HG03469 (cell line): ENCODE results near the gene RECK.
"Not testable (repeated sequence)": the region's sequence is repeated elsewhere in the genome, so short reads cannot be mapped to it uniquely, and the experiment has no call there.

ENCODE experiments used
- ATAC-seq: cut with Tn5 transposase; IDR thresholded peaks from one replicate; pipeline ENCODE4 v1.9.1; 2021; ENCODE audit warnings: mild to moderate bottlenecking, moderate library complexity, moderate number of reproducible peaks; ENCODE audit not compliant: unreplicated experiment

The RECK gene

GRCh38 chr9:36063804-36064447 is 27.2 kb downstream of the RECK start:
- ATAC-seq, result no peak

- no peak for ATAC-seq
These were observed 27.8 kb downstream of the RECK start for GRCh38 chr9:36064448-36065037.

GRCh38 chr9:36074055-36074454 is 37.3 kb downstream of the RECK start:
- no peak for ATAC-seq

- no peak for ATAC-seq
These were observed 38.3 kb downstream of the RECK start for GRCh38 chr9:36074870-36075532.

- no peak for ATAC-seq
These were observed 41.3 kb downstream of the RECK start for GRCh38 chr9:36078051-36078450.

DNA sequence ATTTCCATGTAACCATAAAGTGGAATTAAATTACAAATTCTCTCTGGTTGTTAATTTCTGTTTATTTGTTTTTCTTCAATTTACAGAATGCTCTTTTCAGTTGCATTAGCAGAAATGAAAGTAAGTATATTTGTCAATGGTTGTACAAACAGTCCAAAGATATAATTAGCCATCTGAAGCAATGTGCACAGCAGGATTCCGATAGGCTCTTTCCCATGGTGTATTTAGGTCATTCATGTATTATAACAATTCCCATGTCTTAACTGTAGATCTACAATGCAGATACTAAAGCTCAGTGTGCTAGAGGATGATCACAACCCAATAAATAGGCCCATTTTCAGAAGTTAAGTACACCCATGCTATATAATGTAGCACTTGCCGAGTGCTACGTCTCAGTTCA is 43.8 kb downstream of the RECK start:
- no peak for ATAC-seq

DNA sequence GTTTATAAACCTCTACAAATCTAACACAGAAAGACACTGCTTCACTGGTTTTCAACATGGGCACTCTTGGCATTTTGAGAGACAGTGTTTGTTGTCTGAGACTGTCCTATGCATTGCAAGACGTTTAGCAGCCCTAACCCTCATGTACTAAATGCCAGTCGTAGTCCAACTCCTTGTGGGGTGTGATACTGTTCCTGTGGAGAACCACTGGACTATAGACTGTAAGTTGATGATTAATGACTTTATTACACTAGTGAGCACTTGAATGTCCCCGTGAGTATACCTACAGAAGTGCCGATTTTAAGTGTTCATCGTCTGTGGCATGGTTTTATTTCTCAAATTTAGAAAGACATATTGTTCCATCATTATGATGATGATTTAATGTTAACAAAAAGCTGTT is 46.2 kb downstream of the RECK start:
- ATAC-seq, result no peak

DNA sequence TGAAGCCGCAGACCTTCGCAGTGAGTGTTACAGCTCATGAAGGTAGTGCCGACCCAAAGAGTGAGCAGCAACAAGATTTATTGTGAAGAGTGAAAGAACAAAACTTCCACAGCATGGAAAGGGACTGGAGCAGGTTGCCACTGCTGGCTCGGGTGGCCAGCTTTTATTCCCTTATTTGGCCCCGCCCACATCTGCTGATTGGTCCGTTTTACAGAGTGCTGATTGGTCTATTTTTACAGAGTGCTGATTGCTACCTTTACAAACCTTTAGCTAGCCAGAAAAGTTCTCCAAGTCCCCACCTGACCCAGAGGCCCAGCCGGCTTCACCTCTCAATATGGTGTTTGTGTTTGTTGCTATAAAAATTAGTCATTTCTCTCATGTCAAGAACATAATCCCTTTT is 49.7 kb downstream of the RECK start:
- ATAC-seq, result no peak

- not testable (repeated sequence) for ATAC-seq
These were observed 50.3 kb downstream of the RECK start for GRCh38 chr9:36087054-36087453.

DNA sequence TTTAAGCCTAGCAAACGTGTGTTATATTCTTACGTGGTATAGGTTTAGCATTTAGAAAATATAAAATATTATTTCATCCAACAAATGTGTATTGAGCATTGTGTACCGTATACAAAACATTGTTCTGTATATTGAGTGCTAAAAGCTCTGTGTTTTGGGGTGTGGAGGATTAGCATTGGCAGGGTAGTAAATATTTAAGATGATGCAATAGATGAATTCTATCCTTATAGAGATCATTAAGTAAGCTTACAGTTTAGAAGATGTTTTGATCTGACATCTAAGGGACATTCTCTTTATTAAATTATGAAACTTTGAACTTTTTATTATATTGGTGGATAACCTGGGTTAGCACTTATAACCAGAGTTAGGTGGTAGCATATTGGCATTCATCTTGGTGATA is 51.3 kb downstream of the RECK start:
- ATAC-seq, result no peak

DNA sequence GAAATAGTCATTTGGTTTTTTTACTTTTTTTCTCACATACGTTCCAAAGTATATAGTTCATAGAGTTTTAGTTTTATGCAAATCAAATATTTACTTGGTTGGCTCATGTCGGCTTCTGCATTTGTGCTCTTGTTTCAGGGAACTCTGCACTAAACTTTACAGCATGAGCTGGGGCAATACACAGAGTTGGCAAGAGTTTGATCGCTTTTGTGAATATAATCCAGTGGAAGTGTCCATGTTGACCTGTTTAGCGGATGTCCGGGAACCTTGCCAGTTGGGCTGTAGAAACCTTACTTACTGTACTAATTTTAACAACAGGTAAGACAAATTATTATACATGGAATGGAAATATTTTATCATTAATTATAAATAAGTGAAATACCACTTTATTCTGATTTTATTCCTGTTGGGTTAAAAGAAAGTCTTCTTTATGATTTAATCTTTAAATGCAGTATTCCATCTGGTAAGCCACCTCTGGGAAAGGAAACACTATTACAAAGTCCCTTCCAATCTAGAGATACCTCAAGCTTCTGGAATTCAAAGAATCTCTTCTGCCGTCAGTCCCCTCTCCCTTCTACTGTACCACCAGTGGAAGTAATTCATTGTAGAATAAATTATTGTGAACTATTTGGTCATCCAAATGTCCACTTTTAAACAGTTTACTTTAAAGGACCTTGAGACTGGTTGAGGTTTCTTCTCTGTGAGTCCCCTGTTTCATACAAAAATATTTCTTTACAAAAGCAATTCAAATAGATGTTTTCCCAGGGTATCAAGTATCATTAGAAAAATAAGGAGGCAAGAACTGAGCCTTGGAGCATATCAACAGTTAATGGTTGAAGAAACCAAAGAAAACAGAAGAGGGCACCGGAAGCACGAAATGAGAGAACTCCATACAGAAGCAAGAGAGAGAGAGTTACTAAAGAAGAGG is 54.6 kb downstream of the RECK start:
- no peak for ATAC-seq

- ATAC-seq, result no peak
These were observed 55.3 kb downstream of the RECK start for GRCh38 chr9:36092014-36092413.

GRCh38 chr9:36092509-36093215 is 55.9 kb downstream of the RECK start:
- no peak for ATAC-seq

DNA sequence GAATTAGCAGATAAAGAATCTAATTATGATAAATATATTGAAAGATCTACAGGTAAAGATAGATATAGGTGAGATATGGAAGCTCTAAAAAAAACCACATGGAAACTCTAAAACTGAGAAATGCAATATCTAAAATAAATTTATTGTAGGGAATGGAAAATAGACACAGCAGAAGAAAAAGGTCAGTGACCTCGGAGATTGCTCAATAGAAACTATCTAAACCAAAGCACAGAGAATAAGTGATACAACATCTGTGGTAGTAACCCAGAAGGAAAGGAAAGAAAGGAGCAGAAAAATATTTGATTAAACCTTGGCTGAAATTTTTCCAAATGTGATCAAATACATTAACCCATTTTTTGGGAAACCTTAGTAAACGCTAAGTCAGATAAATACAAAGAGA is 56.7 kb downstream of the RECK start:
- no peak for ATAC-seq

DNA sequence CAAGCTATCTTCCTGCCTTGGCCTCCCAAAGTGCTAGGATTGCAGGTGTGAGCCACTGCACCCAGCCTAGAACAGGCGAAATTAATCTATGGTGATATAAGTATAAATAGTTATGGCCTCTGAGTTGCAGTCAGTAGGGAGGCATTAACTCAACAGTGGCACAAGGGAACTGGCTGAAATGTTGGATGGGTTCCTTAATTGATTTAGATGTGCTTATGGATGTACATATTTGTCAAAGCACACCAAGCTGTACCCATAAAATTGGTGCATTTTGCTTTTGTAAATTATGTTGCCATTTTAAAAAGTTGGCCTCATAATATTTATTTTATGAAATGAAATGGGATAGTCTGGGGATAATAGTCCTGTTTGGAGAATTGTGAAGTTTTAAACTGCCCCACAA is 63.0 kb downstream of the RECK start:
- no peak for ATAC-seq

DNA sequence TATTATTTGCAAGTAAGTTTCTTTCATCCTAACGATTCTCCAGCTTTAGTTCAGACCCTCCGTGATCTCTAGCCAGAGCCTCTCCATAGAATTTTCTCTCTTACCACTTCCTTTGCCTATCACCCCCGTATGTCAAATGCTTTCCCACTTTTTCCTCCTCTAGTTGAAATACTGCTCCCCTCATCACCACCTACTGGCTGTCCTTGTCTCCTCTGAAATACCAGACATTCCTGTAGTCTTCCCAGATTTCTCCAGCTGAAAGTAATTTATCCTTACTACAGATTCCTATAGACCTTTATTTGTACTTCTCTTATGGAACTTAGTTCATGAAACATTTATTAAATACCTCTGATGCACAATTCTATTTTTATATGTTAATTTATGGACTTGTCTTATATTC is 63.8 kb downstream of the RECK start:
- no peak for ATAC-seq

DNA sequence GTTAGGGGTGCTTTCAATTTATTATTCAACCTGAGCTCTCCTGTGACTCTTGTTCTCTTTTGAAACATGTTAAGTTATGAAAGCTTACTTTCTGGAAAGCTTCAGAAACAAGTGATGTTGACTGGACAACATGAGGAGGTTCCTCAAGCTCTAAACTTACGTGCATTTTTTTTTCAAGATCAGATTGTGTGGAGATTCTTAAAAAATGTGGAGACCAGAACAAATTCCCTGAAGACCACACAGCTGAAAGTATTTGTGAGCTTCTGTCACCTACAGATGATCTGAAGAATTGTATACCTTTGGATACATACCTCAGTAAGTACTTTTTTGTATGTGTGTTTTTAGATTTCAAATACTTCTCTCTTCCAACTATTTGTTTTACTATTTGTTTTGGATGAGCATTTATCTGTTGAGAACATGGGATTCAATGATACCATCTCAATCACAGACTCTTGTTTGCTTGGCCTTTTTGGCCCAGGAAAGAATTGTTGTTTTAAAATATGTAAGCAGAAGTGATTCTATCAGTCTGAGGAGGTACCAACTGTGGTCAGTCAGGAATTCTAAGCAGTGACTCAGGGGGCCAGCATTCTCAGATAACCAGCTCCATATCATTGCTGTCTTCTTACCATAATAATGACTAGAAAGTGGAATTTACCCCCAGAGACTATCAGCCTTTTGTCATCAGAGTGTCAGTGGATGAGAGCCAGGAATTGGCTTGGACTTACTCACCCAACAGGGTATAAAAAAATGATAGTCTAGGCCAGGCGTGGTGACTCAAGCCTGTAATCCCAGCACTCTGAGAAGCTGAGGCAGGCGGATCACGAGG is 65.4 kb downstream of the RECK start:
- no peak for ATAC-seq

DNA sequence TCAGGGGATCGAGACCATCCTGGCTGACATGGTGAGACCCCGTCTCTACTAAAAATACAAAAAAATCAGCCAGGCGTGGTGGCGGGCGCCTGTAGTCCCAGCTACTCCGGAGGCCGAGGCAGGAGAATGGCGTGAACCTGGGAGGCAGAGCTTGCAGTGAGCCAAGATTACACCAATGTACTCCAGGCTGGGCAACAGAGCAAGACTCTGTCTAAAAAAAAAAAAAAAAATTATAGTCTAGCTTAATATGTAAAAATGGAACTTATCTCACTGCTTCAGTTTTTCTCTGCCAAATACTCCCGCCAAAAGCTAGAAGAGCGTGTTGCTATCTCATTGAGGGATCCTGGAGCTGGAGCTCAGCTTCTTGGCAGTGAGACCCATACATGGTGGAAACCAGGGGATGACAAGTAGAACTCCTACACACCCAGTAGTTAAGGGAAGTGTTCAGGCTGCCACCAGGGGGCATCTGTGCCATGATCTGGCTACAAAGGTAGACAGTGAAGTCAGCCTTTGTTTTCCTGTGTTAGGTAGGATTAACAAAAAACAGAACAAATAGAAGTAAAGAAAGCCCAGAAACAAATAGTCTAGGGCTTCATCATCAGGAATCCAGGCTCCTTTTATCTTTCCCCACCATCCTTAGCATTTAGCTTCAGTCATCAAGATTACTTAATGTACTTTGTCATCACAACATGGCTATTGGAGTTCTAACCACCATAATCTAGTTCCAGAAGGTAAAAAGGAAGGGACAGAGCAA is 66.2 kb downstream of the RECK start:
- ATAC-seq, result no peak

GRCh38 chr9:36109071-36109470 is 72.4 kb downstream of the RECK start:
- no peak for ATAC-seq
